HCEC 1CT (cell line): ENCODE results near the gene RPL36.
"Not testable (repeated sequence)": the region's sequence is repeated elsewhere in the genome, so short reads cannot be mapped to it uniquely, and the experiment has no call there.

Experiments
- DNase-seq: peaks from one replicate; pipeline ENCODE4 v3.0.0-alpha.2; 2017

Gene RPL36

GRCh38 chr19:5691822-5692722, 2.0 kb downstream of the RPL36 start:
- no peak for DNase-seq

GRCh38 chr19:5692723-5693194, 2.7 kb downstream of the RPL36 start:
- DNase-seq: no peak

GRCh38 chr19:5693195-5694166, 3.4 kb downstream of the RPL36 start:
- DNase-seq: no peak

- DNase-seq: no peak
Measured at GRCh38 chr19:5694167-5694955, 4.3 kb downstream of the RPL36 start.

- DNase-seq: no peak
Measured at GRCh38 chr19:5694956-5695648, 5.0 kb downstream of the RPL36 start.

- DNase-seq: no peak
Measured at GRCh38 chr19:5695649-5696195, 5.6 kb downstream of the RPL36 start.

- DNase-seq: no peak
Measured at GRCh38 chr19:5696196-5697021, 6.3 kb downstream of the RPL36 start.

- DNase-seq: no peak
Measured at GRCh38 chr19:5697022-5697889, 7.2 kb downstream of the RPL36 start.

GRCh38 chr19:5697890-5698634, 8.0 kb downstream of the RPL36 start:
- no peak for DNase-seq

GRCh38 chr19:5698635-5699422, 8.7 kb downstream of the RPL36 start:
- DNase-seq: no peak

- no peak for DNase-seq
Measured at GRCh38 chr19:5700455-5701092, 10.5 kb downstream of the RPL36 start.

- DNase-seq: not testable (repeated sequence)
Measured at GRCh38 chr19:5702053-5702410, 11.9 kb downstream of the RPL36 start.

- DNase-seq: no peak
Measured at GRCh38 chr19:5703819-5704818, 14.0 kb downstream of the RPL36 start.

- no peak for DNase-seq
Measured at GRCh38 chr19:5705552-5705951, 15.5 kb downstream of the RPL36 start.

- no peak for DNase-seq
Measured at GRCh38 chr19:5706876-5707573, 16.9 kb downstream of the RPL36 start.
